H9 (cell line): ENCODE data around the gene NHSL2. TPM values are rescaled to one million over a fixed set of nuclear protein-coding genes. Genes with fewer than 3 reads are reported as not detected.

ENCODE experiments used
- DNase-seq: peaks from one replicate; pipeline ENCODE4 v3.0.0-alpha.2; 2017
- H2AFZ ChIP-seq: one replicate; pipeline ENCODE4 v1.6.1; 2013; ENCODE audit warnings: mild to moderate bottlenecking, low read length, control low read depth, moderate library complexity
- H2AK5ac ChIP-seq: 2 replicates; pipeline ENCODE4 v1.6.1; 2013; ENCODE audit warnings: low read length, control low read depth, mixed read lengths; ENCODE audit not compliant: insufficient read length
- H2BK120ac ChIP-seq: one replicate; pipeline ENCODE4 v1.6.1; 2013; ENCODE audit warnings: low read depth, mild to moderate bottlenecking, low read length, control low read depth, inconsistent platforms; ENCODE audit not compliant: poor library complexity, severe bottlenecking
- H2BK12ac ChIP-seq: 2 replicates; pipeline ENCODE4 v1.6.1; 2013; ENCODE audit warnings: low read length, control low read depth, mixed read lengths, low read depth; ENCODE audit not compliant: insufficient read length
- H2BK15ac ChIP-seq: 2 replicates; pipeline ENCODE4 v1.6.1; 2013; ENCODE audit warnings: low read depth, low read length, control low read depth
- H2BK20ac ChIP-seq: one replicate; pipeline ENCODE4 v1.6.1; 2013; ENCODE audit warnings: low read depth, mild to moderate bottlenecking, low read length, control low read depth, inconsistent platforms; ENCODE audit not compliant: poor library complexity, severe bottlenecking
- H2BK5ac ChIP-seq: 2 replicates; pipeline ENCODE4 v1.6.1; 2013; ENCODE audit warnings: low read length, control low read depth, mixed read lengths; ENCODE audit not compliant: insufficient read length
- H3K14ac ChIP-seq: 2 replicates; pipeline ENCODE4 v1.6.1; 2013; ENCODE audit warnings: low read length, control low read depth; ENCODE audit not compliant: insufficient read depth
- H3K18ac ChIP-seq: 2 replicates; pipeline ENCODE4 v1.6.1; 2013; ENCODE audit warnings: low read depth, mild to moderate bottlenecking, mixed read lengths, low read length, control low read depth; ENCODE audit not compliant: insufficient read length
- H3K23ac ChIP-seq: 2 replicates; pipeline ENCODE4 v1.6.1; 2013; ENCODE audit warnings: low read length, control low read depth, mixed read lengths, low read depth; ENCODE audit not compliant: insufficient read length
- H3K23me2 ChIP-seq: 2 replicates; pipeline ENCODE4 v1.6.1; 2013; ENCODE audit warnings: low read depth, mild to moderate bottlenecking, mixed read lengths, low read length, control low read depth; ENCODE audit not compliant: insufficient read length, poor library complexity, severe bottlenecking
- H3K27ac ChIP-seq: 2 replicates; pipeline ENCODE4 v1.5.1; 2013; ENCODE audit warnings: low read length, control low read depth, mixed read lengths, low read depth; ENCODE audit not compliant: insufficient read length
- H3K27me3 ChIP-seq: 2 replicates; pipeline ENCODE4 v1.6.1; 2013; ENCODE audit warnings: low read length, control low read depth, inconsistent platforms; ENCODE audit not compliant: insufficient read depth
- H3K4ac ChIP-seq: 2 replicates; pipeline ENCODE4 v1.6.1; 2013; ENCODE audit warnings: low read depth, mild to moderate bottlenecking, control low read depth, inconsistent platforms, low read length, moderate library complexity
- H3K4me1 ChIP-seq: 2 replicates; pipeline ENCODE4 v1.6.1; 2013; ENCODE audit warnings: low read length, control low read depth, inconsistent platforms; ENCODE audit not compliant: insufficient read depth
- H3K4me2 ChIP-seq: 2 replicates; pipeline ENCODE4 v1.6.1; 2013; ENCODE audit warnings: low read length, control low read depth, mixed read lengths; ENCODE audit not compliant: insufficient read length, insufficient read depth
- H3K56ac ChIP-seq: 2 replicates; pipeline ENCODE4 v1.6.1; 2013; ENCODE audit warnings: low read depth, mild to moderate bottlenecking, mixed read lengths, low read length, control low read depth; ENCODE audit not compliant: insufficient read length
- H3K79me1 ChIP-seq: 2 replicates; pipeline ENCODE4 v1.6.1; 2013; ENCODE audit warnings: low read depth, mild to moderate bottlenecking, moderate library complexity, low read length, control low read depth, inconsistent platforms; ENCODE audit not compliant: insufficient read depth, poor library complexity, severe bottlenecking
- H3K79me2 ChIP-seq: 2 replicates; pipeline ENCODE4 v1.6.1; 2013; ENCODE audit warnings: low read length, control low read depth, inconsistent platforms; ENCODE audit not compliant: insufficient read depth
- H3K9ac ChIP-seq: 2 replicates; pipeline ENCODE4 v1.6.1; 2013; ENCODE audit warnings: low read length, control low read depth, mixed read lengths; ENCODE audit not compliant: insufficient read length; ENCODE audit errors: extremely low read depth
- H3K9me3 ChIP-seq: one replicate; pipeline ENCODE4 v1.6.1; 2013; ENCODE audit warnings: low read depth, low read length, inconsistent platforms; ENCODE audit not compliant: control insufficient read depth
- H3T11ph ChIP-seq: one replicate; pipeline ENCODE4 v1.6.1; 2013; ENCODE audit warnings: mild to moderate bottlenecking, low read length, control low read depth, inconsistent platforms
- H4K20me1 ChIP-seq: one replicate; pipeline ENCODE4 v1.6.1; 2013; ENCODE audit not compliant: control insufficient read depth, insufficient read length, insufficient read depth
- H4K5ac ChIP-seq: 2 replicates; pipeline ENCODE4 v1.6.1; 2013; ENCODE audit warnings: low read depth, mild to moderate bottlenecking, mixed read lengths, low read length, control low read depth; ENCODE audit not compliant: insufficient read length
- H4K8ac ChIP-seq: replicated peaks from 2 replicates; pipeline ENCODE4 v1.6.1; 2013; ENCODE audit warnings: low read length, control low read depth, mixed read lengths, low read depth; ENCODE audit not compliant: insufficient read length
- H4K91ac ChIP-seq: 2 replicates; pipeline ENCODE4 v1.6.1; 2013; ENCODE audit warnings: low read depth, mild to moderate bottlenecking, moderate library complexity, mixed read lengths, low read length, control low read depth; ENCODE audit not compliant: insufficient read length
- H3K27ac Mint-ChIP-seq, 3 experiments: 2 replicates in 2 of 3; 3 replicates in 1 of 3; pipeline ENCODE4 v1.8.0; 2020 to 2021; ENCODE audit warnings: mixed read lengths in 3 of 3, mild to moderate bottlenecking in 1 of 3, moderate library complexity in 1 of 3
- H3K27me3 Mint-ChIP-seq: 2 replicates; pipeline ENCODE4 v1.8.0; 2021; ENCODE audit warnings: low read depth, mild to moderate bottlenecking, moderate library complexity, mixed read lengths
- H3K36me3 Mint-ChIP-seq, 3 experiments: 2 replicates in 2 of 3; 3 replicates in 1 of 3; pipeline ENCODE4 v1.8.0; 2020 to 2021; ENCODE audit warnings: low read depth in 3 of 3, mixed read lengths in 3 of 3; ENCODE audit not compliant: insufficient read depth in 1 of 3
- H3K4me1 Mint-ChIP-seq, 2 experiments: 2 replicates each; pipeline ENCODE4 v1.8.0; 2020; ENCODE audit warnings: mixed read lengths in 2 of 2
- H3K4me3 Mint-ChIP-seq, 2 experiments: 2 replicates in 1 of 2; 3 replicates in 1 of 2; pipeline ENCODE4 v1.8.0; 2020 to 2021; ENCODE audit warnings: mild to moderate bottlenecking in 2 of 2, mixed read lengths in 2 of 2, moderate library complexity in 1 of 2
- H3K9me3 Mint-ChIP-seq, 2 experiments: 2 replicates in 1 of 2; 3 replicates in 1 of 2; pipeline ENCODE4 v1.8.0; 2020; ENCODE audit warnings: mild to moderate bottlenecking in 2 of 2, mixed read lengths in 2 of 2, moderate library complexity in 1 of 2
- WGBS: extraction: QIAGEN DNeasy Blood & Tissue Kit; methylation state at CpG from one replicate; pipeline ENCODE4 v1.1.7; 2013; ENCODE audit warnings: missing lambda C conversion rate, low lambda C conversion rate, mixed read lengths; ENCODE audit not compliant: insufficient read length; ENCODE audit errors: extremely low coverage; 5-methylcytosine and 5-hydroxymethylcytosine counted together
- total RNA-seq: library from RNA; stranded (reverse); gene quantifications from 2 replicates; pipeline ENCODE4 v1.2.1, GENCODE V29; 2021
- TF ChIP-seq, protein P1 (sequence below): fragments of 200-600 bp; sonication (generic); conservative IDR thresholded peaks from 3 replicates; pipeline ENCODE4 v1.8.0; 2021; ENCODE audit warnings: antibody characterized with exemption, mild to moderate bottlenecking

Gene NHSL2
- total RNA-seq, 1 experiment from 2014 or later = 6.4 TPM

DNA sequence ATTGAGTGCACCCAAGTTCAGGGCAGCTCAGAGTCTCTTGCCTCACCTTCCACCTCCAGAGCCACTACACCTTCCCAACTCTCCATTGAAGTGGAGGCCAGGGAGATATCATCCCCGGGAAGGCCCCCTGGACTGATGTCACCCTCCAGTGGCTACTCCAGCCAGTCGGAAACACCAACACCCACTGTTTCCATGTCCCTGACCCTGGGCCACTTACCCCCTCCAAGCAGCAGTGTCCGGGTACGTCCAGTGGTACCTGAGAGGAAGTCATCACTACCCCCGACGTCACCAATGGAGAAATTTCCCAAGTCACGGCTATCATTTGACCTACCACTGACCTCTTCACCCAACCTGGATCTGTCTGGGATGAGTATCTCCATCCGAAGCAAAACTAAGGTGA is 228.9 kb downstream of the NHSL2 start:
- no peaks in the 10 kb centered on the region for H3K4me1 Mint-ChIP-seq
- H3K27me3 Mint-ChIP-seq = peaks cover 3% of the 10 kb centered on the region
- Histone ChIP-seq H4K8ac (no peak overlapping the region), H2BK120ac (no peak overlapping the region), H3K9me3 (peaks cover 41% of the 10 kb centered on the region), H2AFZ (no peak overlapping the region), H3K23ac (no peak overlapping the region), H3K79me1 (no peaks in the 10 kb centered on the region), H2BK12ac (no peak overlapping the region), H2BK15ac (no peak overlapping the region), H3K4me1 (no peaks in the 10 kb centered on the region), H3K79me2 (no peaks in the 10 kb centered on the region), H4K5ac (no peak overlapping the region), H2BK20ac (no peak overlapping the region), H3K27me3 (no peaks in the 10 kb centered on the region), H3K4ac (no peak overlapping the region), H3K14ac (no peak overlapping the region), H3K56ac (no peak overlapping the region), H3K27ac (no peak overlapping the region), H3K4me2 (no peak overlapping the region), H3K23me2 (no peaks in the 10 kb centered on the region), H2BK5ac (no peak overlapping the region), H4K20me1 (no peaks in the 10 kb centered on the region), H3K18ac (no peak overlapping the region), H3K9ac (no peak overlapping the region), H3T11ph (no peak overlapping the region), H2AK5ac (no peak overlapping the region), H4K91ac (no peak overlapping the region)
- no peak overlapping the region for H3K27ac Mint-ChIP-seq
- peaks cover 32 to 47% (median 38%) of the 10 kb centered on the region in 3 experiments for H3K36me3 Mint-ChIP-seq
- H3K9me3 Mint-ChIP-seq = peaks cover 77 to 79% of the 10 kb centered on the region in 2 experiments
- no peak for DNase-seq
- TF ChIP-seq, protein P1, sequence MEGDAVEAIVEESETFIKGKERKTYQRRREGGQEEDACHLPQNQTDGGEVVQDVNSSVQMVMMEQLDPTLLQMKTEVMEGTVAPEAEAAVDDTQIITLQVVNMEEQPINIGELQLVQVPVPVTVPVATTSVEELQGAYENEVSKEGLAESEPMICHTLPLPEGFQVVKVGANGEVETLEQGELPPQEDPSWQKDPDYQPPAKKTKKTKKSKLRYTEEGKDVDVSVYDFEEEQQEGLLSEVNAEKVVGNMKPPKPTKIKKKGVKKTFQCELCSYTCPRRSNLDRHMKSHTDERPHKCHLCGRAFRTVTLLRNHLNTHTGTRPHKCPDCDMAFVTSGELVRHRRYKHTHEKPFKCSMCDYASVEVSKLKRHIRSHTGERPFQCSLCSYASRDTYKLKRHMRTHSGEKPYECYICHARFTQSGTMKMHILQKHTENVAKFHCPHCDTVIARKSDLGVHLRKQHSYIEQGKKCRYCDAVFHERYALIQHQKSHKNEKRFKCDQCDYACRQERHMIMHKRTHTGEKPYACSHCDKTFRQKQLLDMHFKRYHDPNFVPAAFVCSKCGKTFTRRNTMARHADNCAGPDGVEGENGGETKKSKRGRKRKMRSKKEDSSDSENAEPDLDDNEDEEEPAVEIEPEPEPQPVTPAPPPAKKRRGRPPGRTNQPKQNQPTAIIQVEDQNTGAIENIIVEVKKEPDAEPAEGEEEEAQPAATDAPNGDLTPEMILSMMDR = no peak
- no CpG with 5 or more reads among the region's 8 CpGs for WGBS
- no peak overlapping the region for H3K4me3 Mint-ChIP-seq
